ENCODE results near the gene ATP2A3.

The ATP2A3 gene

DNA sequence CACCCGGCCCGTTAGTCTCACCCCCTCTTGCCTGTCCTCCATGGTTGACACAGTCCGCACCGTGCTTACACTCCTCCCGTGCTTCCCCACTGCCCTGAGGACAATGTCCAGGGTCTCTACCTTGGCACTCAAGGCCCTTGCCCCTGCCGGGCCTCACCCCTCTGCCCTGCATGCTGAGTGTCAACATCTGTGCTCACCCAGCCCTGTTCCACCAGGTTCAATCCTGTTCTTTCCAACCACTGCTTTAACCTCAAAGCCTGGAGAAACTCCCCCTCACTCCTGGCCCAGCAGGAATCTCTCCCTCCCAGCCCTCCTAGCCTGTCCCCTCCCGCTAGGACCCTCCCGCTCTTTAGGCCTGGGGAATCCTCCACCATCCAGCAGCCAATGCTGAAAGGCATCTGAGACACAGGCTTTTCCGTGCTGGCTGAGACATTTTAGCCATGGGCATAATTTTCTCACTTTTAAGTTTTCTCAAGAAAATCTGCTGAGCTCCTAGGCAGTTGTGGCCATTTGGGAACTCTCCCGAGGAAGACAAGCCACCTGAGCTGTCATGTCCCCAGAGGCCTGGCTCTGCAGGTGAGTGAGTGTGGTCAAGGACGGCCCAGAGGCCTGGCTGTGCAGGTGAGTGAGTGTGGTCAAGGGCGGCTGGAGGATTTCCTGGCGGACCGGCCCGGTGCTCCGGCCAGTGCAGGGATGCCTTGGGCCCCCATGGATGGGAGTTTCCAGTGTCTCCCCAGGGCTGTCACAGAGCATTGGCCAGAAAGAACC lies 37.2 kb downstream of the ATP2A3 start:
- DNase-seq (ENCODE audit: low read depth) = no peak

DNA sequence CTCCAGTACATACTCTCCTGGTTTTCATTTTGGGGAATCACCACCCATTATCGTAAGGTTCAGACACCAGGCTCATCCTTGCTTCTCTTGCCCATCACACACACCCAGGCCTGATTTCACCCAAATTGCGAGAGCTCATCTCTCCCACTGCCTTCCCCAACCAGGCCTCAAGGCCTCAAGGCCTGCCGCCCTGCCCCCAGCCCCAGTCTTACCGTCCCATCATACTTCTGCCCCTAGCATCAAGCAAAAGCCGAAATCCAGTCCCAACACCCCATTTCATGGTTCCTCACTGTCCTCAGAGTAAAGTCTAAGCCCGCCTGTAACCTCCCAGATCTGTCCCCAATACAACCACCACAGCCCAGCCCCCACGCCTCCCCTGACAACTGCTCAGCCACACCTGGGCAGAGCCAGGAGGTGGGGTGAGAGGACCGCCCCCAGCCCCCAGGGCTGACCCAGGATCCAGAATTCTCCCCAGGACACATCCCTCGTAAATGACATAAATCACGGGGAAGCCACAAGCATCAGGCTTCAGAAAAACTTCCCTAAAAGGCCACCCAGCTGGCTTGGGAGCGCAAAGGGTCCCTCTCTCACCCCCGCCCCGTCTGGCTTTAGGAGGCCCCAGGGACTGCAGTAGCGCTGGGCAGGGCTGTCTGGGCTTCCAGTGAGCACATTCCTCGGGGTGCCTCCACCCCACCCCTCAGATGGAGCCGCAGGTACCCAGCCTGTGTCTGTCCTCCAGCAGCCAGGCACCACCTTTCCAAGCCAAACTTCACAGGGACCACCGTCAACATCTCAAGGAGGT lies 38.4 kb downstream of the ATP2A3 start:
- no peak for DNase-seq (ENCODE audit: low read depth)

GRCh38 chr17:3924512-3925350 lies 39.5 kb downstream of the ATP2A3 start:
- no peak for DNase-seq (ENCODE audit: low read depth)

DNA sequence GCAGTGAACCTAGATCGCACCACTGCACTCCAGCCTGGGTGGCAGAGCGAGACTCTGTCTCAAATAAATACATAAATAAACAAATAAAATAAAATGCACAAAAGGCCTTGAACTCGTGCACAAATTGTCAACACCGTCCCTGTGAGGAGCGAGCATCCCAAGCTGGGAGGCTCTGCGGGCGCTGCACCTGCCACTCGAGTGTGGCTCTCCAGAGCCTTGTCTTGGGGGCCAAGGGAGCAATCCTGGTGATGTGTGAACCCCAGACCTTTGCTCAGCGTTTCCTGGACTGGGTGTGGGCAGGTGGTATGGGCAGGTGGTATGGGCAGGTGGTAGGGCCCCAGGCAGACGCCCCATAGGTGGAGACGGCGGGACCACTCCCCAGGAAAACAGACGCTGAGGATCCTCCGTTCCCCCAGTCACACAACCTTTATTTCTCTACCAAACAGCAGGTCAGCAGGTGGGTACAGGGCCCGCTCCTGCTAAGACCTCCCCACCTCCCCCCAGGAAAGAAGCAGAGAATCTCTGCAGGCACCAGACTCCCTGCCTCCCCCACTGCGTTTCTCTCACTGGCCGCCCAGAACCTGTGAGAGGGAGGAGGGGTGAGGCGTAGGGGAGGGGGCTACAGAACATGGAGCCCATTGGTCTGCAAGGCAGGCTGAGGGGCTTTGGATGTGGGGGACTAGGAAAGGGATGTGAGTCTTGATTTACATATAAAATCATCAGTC lies 40.6 kb downstream of the ATP2A3 start:
- DNase-seq (ENCODE audit: low read depth) = no peak

DNA sequence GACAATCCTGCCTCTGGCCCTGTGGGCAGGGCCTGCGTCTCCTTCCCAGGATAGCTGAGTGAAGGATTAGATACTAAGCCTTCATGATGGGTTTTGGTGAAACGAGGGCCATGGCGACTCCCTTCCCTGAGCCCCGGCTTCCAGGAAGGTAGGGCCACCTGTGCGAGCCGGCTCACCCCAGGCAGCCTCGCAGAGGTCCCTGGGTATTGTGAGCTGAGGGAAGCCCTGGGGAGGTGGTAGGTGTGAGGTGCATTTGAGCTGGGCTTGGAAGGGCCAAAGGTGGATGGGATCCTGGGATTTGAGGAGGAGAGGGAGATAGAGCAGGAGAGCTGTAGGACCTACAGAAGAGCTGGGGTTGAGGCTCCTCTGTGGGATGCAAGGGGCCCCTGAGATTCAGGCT lies 41.5 kb downstream of the ATP2A3 start:
- no peak for DNase-seq (ENCODE audit: low read depth)

GRCh38 chr17:3921502-3922319 lies 42.5 kb downstream of the ATP2A3 start:
- DNase-seq (ENCODE audit: low read depth) = no peak

- no peak for DNase-seq (ENCODE audit: low read depth)
Measured at GRCh38 chr17:3921006-3921405, 43.2 kb downstream of the ATP2A3 start.

GRCh38 chr17:3919123-3919624 lies 45.1 kb downstream of the ATP2A3 start:
- no peak for DNase-seq (ENCODE audit: low read depth)

DNA sequence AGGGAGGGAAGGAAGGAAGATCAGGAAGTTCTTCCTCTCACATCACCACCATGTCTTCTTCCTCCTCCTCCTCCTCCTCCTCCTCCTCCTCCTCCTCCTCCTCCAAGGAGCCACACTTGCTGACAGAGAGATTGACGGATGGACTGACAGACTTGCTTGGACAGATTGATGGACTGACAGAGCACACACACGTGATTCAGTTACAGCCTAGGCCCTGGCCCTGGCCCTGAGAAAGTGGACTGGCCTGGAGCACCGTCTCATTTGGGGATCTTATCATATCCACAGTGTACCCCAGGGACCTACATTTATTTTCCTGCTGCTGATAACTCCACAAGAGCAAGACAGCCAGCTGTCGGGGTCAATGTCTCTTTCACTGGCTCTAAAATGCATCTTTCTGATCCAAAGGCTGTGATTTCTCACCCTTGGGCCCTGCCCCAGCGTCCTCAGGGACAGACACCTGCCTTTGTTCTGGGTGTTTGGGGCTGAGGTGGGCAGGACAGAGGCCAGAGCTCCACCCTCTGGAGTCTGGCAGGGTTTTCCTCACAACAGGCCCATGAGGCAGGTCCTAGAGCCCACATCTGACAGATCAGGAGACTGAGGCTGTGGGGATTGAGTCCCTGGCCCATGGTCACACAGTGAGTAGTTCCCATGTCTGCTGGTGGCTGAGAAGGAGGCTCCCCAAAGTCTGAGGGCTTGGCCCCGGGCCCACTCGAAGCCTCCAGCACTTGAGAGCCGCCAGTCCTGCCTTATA lies 45.7 kb downstream of the ATP2A3 start:
- DNase-seq (ENCODE audit: low read depth) = no peak

DNA sequence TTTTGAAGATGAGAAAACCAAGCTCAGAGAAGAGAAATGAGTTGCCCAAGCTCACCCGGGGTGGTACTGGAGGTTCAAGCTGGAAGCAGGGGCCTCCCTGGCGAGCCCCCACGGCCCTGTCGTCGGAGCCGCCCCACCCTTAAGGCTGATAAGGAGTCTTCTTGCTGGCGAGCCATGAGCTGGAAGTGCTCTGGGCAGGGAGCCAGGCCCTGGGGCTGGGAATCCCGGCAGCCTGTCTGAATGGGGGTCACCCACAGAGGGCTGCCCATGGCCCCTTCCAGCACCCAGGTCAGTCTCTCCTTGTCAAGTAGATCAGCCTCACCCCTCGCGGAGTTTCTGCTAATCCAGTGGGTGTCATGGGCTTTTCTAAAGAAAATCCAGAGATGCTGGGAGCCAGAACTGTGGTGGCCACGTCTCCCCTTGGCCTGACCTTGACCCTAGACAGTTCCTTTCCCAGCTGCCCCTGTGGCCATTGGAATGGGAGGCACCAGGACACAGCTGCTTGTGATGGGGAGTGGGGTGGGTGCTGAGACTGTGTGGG lies 46.8 kb downstream of the ATP2A3 start:
- no peak for DNase-seq (ENCODE audit: low read depth)

GRCh38 chr17:3916825-3917224 lies 47.4 kb downstream of the ATP2A3 start:
- no peak for DNase-seq (ENCODE audit: low read depth)

GRCh38 chr17:3915995-3916696 lies 48.1 kb downstream of the ATP2A3 start, which contains the start of gene P2RX1:
P2RX1 (minus strand) TSS chr17:3916465; CDS start chr17:3916225, 240 bp downstream.
- DNase-seq (ENCODE audit: low read depth) = no peak

DNA sequence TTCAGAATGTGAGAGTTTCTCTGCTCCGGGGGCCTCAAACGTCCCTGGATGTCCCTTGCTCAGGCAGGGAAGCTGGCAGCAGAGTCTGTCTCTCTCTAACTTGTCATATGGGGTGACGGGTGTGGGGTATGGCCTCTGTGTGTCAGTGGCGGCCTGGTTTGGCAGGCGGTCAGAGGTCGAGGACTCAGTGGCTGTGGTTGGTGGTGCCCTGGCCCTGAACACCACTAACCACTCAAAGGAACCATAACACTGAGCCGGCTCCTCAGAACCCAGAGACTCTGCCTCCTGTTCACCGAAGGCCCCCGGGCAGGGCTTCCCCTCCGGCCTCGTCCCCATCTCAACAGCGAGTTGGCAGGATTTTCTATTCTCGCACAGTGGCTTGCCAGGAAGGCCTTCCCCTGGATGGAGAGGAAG lies 48.6 kb downstream of the ATP2A3 start:
- no peak for DNase-seq (ENCODE audit: low read depth)

- no peak for DNase-seq (ENCODE audit: low read depth)
Measured at GRCh38 chr17:3914312-3914670, 49.9 kb downstream of the ATP2A3 start.

DNA sequence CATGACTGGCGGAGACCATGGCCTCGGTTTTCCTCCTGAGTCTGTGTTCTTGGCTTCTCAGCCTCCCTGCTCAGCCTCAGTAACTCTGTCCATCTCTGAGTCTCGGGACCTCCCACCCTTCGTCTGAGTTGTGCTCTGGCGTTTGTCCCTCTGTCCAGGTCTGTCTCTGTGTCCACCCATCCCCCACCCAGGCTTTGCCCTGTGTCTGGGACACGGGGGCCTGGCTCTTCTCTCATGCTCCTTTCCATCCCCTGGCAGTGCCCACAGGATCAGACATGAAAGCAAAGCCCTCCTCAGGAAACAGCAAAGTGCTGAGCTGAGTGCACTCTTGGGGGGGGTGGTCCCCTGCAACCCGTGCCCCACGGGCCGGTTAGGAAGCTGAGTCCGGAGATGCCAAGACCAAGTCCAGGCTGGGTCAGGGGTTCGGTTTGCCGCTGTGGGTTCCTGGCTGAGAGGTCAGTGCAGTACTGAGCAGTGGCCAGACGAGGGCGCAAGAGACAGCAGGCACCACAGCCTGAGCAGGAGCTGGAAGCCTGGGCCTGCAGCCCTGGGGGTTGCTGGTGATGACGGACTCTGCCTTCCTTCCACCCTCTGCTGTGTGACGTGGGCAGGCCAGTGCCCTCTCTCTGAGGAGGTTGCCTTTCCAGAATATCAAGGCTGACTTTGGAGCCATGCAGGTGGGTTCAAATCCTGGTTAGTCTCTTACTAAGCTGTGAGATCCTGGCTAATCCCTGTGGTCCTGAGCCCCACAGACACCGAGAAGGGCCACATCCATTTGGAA lies 50.5 kb downstream of the ATP2A3 start:
- DNase-seq (ENCODE audit: low read depth) = peak; percentile 62

DNA sequence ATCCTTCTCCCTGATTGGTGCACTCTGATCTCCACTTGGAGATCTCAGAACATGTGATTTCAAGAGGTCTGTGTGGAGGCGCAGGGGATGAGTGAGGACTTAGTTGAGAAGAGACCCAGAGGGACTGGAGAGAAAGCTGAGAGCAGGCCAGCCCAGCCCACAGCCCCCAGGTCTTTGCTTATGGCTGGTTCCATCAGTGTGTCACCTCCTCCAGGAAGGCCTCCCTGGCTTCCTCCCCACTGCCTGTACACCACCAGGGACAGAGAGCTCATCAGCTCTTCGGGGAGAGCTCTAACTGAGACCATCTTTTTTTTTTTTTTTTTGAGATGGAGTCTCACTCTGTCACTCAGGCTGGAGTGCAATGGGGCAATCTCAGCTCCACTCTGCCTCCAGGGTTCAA lies 51.4 kb downstream of the ATP2A3 start:
- no peak for DNase-seq (ENCODE audit: low read depth)

DNA sequence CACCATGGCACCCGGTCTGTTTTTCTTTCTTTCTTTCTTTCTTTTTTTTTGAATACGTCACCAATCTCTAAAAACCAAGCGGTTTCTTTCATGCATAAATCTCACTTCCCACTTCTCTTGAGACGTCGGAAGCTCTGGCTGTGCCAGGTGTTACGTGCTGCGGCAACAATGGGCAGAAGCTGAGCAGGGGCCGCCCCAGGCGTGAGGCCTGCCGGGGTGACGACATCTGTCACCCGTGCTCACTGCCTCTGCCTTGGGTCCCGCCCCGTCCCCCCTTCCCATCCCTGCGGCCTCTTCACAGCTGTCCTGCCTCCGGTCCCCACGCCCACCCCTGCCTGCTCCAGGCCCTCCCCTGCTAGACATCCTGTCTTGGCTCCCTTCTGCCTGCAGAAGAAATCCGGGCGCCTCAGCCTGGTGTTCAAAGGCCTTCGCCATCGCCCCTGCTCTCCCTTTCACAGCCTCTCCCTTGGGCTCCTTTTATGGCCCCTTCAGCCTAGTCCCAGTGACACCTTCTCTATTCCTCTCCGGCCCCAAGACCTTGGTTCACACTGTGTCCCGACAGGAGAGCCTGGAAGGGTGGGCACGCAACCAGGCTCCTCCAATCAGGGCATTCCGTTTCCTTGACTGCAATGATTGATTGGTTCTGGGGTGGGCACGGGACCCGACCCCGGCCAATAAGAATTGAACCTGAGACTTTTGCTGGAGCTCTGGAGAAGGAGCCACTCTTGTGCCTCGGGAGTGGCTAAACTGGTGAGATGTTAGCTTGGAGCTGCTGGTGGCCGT lies 52.8 kb downstream of the ATP2A3 start:
- peak; percentile 29 for DNase-seq (ENCODE audit: low read depth)

Data from stimulated activated CD4-positive, alpha-beta T cell treated with anti-CD3 and anti-CD28 coated beads, Interleukin-2, amount 100 ng/mL, for 4 hours (primary cell).